Measurements from ENCODE around the gene OSM.
A peak's percentile ranks its signal among the peaks of the same experiment; 100 is the strongest.

OSM gene

GRCh38 chr22:30266445-30267381 lies at the start of gene OSM:
Gene OSM, minus strand, starts transcription at chr22:30266851. Its CDS starts 52 bp downstream, at chr22:30266799.
- no peak for DNase-seq (ENCODE audit: low spot score)

GRCh38 chr22:30315962-30316576 lies 49.4 kb upstream of the OSM start:
- DNase-seq (ENCODE audit: low spot score): no peak

GRCh38 chr22:30314915-30315314 lies 48.3 kb upstream of the OSM start:
- DNase-seq (ENCODE audit: low spot score): no peak

- no peak for DNase-seq (ENCODE audit: low spot score)
Measured at GRCh38 chr22:30313527-30314363, 47.1 kb upstream of the OSM start.

- DNase-seq (ENCODE audit: low spot score): peak; percentile 62
Measured at GRCh38 chr22:30312053-30312452, 45.4 kb upstream of the OSM start.

- DNase-seq (ENCODE audit: low spot score): peak; percentile 77
Measured at GRCh38 chr22:30310881-30311771, 44.5 kb upstream of the OSM start.

GRCh38 chr22:30309951-30310741 lies 43.5 kb upstream of the OSM start:
- peak; percentile 45 for DNase-seq (ENCODE audit: low spot score)

DNA sequence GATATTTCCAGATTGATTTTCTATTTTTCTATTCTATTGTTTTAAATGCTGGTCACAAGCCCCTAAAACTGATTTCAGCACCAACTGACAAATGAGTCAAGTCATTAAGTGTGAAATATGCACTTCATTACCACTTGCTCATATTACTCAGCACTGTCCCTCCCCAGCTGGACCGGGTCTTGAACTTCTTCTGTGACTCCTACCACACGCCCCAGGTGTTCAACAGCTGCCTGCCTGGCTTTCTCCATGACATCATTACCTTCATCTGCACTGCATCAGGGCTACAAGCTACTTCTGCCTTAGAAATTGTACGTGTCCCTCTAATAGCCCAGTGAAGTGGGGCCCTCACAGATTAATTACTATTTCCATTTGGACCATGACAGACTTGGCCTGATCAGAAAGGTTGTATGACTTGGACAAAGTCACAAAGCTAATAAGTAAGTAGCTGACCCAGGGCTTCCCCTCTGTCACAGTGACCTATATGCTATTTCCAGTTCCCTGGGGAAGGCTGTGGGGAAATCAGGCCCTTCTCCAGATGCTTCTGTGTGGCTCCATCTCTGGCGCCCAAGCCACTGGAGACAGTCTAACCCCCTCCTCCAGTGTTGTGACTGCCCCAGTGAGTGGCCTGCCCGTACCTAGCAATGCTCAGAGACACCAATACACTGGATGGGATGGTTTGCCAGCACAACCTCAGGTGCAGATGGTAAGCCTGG lies 42.0 kb upstream of the OSM start:
- peak; percentile 35 for DNase-seq (ENCODE audit: low spot score)

DNA sequence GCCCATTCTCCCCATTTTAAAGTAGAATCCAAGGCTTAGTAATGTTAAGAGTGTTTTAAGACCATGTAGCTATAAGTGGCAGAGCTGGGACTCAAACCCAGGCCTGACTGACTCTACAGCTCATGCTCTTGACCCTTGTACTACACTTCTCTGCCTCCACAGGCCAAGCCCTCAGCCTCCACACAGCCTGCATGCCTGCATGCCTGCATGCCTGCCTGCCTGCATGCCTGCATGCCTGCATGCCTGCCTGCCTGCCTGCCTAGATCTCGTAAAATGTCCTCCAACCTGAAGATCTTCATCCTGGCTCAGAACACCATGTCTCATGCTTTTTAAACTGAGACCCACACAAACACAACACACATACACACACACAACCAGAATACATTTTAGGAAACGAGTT lies 41.4 kb upstream of the OSM start:
- no peak for DNase-seq (ENCODE audit: low spot score)

- DNase-seq (ENCODE audit: low spot score): no peak
Measured at GRCh38 chr22:30307041-30307574, 40.5 kb upstream of the OSM start.

GRCh38 chr22:30306627-30307011 lies 40.0 kb upstream of the OSM start:
- DNase-seq (ENCODE audit: low spot score): no peak

GRCh38 chr22:30305906-30306626 lies 39.4 kb upstream of the OSM start:
- DNase-seq (ENCODE audit: low spot score): no peak

GRCh38 chr22:30305519-30305905 lies 38.9 kb upstream of the OSM start:
- peak; percentile 27 for DNase-seq (ENCODE audit: low spot score)

GRCh38 chr22:30304495-30305244 lies 38.0 kb upstream of the OSM start:
- DNase-seq (ENCODE audit: low spot score): peak; percentile 27

DNA sequence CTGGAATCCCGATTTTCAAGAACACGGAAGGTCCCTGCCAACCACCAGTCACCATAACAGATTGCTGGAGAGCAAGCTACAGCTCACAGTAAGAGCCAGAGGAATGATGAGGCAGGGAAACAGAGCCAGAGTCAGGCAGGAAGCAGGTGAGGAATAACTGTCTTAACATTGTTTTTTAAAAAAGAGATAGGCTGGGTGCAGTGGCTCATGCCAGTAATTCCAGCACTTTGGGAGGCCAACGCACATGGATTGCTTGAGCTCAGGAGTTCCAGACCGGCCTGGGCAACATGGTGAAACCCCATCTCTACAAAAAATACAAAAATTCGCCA lies 36.1 kb upstream of the OSM start:
- no peak for DNase-seq (ENCODE audit: low spot score)

DNA sequence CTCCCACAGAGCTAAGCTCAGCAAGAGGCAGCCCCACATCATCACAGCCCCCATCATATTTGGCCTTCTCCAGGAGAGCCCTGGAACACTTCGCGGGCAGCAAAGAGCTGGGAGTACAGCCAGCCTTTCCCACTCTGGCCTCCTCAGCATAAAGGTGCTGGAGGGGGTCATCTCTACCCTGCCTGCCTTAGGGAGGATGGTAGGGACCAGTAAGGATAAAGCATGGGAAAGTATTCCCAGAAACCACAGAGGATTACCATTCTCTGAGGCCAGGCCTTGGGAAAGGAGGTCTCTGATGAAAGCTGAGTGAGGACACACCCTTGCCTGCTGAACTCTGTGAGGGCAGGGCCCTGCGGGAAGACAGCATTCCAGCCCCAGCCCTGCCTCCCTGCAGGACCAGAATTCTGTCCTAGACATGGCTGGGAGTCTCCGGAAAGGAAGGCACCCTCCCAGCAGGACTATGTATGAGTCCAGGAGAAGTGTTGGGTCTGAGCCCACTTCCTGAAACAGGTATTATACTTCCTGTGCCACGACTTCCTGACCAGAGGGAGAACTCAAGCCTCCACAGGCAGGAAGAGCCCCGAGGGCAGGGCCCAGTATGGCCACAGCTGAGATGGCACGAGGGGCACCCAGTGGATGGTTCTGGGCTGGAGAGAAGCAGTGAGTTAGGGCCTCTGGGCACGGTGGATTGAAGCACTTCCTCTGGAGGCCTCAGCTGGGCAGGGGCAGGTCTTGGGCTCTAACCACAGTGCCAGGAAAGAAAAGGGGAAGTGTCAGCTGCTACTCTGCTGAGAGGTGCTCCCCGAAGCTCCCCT lies 35.6 kb upstream of the OSM start:
- peak; percentile 73 for DNase-seq (ENCODE audit: low spot score)

DNA sequence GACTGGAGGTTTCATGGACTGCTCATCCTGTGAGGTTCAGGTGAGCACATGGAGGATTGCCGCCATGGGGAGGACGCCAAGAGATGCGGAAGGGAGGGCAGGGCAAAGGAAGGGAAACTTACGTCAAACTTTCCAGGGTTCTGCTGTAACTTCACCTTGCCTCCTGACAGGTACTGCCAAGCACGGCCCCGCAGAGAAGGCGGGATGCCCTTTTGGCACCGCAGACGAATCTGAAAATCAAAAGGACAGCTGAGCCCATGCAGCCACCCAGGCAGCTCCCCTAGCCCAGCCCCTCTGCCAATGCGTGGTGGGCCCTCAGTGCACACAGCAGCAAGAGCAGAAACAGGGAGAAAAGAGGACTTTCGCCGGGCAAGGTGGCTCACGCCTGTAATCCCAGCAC lies 32.7 kb upstream of the OSM start:
- no peak for DNase-seq (ENCODE audit: low spot score)
